OCI-LY1 (cell line): ENCODE results near the gene FIBIN.

Source experiments
- EZH2 ChIP-seq: fragments of 200-600 bp; sonication (generic), shearing (Covaris generic); IDR thresholded peaks from 2 replicates; pipeline ENCODE4 v1.8.0; 2017; ENCODE audit warnings: borderline replicate concordance, mixed run types, mild to moderate bottlenecking, antibody characterized with exemption, low read length, moderate library complexity, mixed read lengths
- TF ChIP-seq, protein P1 (sequence below): fragments of 200-600 bp; sonication (generic), shearing (Covaris generic); IDR thresholded peaks from 2 replicates; pipeline ENCODE4 v1.5.1; 2017; ENCODE audit warnings: mild to moderate bottlenecking, antibody characterized with exemption, low read length, moderate library complexity, mixed read lengths

DNA sequence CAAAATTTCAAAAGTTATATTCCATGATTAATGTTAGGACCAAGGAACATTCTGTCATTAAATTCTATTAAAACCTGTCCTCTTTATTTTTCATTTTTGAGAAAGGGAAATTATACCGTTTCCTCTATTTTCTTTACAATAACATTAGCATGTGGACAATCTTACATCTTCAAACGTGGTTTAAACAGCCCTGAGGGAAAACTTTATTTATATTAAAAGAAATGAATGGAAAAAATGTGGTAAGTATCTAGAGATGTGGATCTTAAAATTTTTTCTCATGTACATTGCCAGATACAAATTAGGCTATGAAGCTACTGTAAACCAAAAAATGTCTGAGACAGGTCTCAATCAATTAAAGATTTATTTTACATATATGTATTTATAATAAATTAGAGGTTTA is 18.9 kb upstream of the FIBIN start:
- TF ChIP-seq, protein P1, sequence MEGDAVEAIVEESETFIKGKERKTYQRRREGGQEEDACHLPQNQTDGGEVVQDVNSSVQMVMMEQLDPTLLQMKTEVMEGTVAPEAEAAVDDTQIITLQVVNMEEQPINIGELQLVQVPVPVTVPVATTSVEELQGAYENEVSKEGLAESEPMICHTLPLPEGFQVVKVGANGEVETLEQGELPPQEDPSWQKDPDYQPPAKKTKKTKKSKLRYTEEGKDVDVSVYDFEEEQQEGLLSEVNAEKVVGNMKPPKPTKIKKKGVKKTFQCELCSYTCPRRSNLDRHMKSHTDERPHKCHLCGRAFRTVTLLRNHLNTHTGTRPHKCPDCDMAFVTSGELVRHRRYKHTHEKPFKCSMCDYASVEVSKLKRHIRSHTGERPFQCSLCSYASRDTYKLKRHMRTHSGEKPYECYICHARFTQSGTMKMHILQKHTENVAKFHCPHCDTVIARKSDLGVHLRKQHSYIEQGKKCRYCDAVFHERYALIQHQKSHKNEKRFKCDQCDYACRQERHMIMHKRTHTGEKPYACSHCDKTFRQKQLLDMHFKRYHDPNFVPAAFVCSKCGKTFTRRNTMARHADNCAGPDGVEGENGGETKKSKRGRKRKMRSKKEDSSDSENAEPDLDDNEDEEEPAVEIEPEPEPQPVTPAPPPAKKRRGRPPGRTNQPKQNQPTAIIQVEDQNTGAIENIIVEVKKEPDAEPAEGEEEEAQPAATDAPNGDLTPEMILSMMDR, result no peak
- no peak for TF ChIP-seq EZH2
